Activated naive CD4-positive, alpha-beta T cell treated with anti-CD3 and anti-CD28 coated beads, Interleukin-2, amount 50 U/mL, for 24 hours (primary cell): ENCODE results near the gene STAMBPL1.
A peak's percentile ranks its signal among the peaks of the same experiment; 100 is the strongest.
"Not testable (repeated sequence)": the region's sequence is repeated elsewhere in the genome, so short reads cannot be mapped to it uniquely, and the experiment has no call there.

Experiments used
- H3K27ac Mint-ChIP-seq: one replicate; pipeline ENCODE4 v1.8.0; 2021; ENCODE audit warnings: mild to moderate bottlenecking, mixed read lengths
- H3K27me3 Mint-ChIP-seq: one replicate; pipeline ENCODE4 v1.8.0; 2021; ENCODE audit warnings: mixed read lengths
- H3K36me3 Mint-ChIP-seq: one replicate; pipeline ENCODE4 v1.8.0; 2021; ENCODE audit warnings: mixed read lengths
- H3K4me1 Mint-ChIP-seq: one replicate; pipeline ENCODE4 v1.8.0; 2021; ENCODE audit warnings: mixed read lengths
- H3K4me3 Mint-ChIP-seq: one replicate; pipeline ENCODE4 v1.8.0; 2021; ENCODE audit warnings: mild to moderate bottlenecking, mixed read lengths
- H3K9me3 Mint-ChIP-seq: one replicate; pipeline ENCODE4 v1.8.0; 2021; ENCODE audit warnings: mixed read lengths

STAMBPL1 gene

DNA sequence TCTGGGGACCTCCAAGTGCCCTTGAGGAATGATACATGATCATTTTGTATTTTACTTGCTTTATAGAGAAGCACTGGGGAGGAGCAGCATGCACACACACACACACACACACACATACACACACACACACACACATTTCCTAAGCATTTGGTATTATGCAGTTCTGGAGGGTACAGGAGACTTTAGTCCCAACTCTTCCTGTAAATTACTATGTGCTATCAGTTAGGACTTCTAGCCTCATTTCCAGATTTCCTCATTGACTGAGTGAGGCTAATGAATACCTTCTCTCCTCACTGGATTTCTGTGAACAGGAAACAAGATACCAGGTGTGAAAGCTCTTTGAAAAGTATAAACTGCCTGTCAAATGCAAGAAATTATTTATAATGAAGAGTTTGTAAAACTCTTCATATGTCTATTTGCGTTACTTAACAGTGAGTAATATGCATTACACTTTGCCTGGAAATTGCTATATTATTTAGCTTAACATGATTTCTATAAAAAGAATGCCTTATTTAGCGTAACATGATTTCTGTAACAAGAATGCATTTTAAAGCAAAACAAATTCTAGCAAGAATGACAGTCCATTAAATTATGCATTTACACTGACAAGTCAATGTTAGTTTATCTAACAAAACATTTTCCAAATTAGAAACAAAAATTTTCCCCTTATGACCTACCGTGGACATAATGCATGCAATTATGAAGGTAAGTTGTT lies 38.3 kb downstream of the STAMBPL1 start:
- Mint-ChIP-seq H3K27ac (no peak overlapping the region), H3K27me3 (no peaks in the 10 kb centered on the region), H3K36me3 (no peaks in the 10 kb centered on the region), H3K9me3 (no peaks in the 10 kb centered on the region), H3K4me3 (no peak overlapping the region), H3K4me1 (no peaks in the 10 kb centered on the region)

DNA sequence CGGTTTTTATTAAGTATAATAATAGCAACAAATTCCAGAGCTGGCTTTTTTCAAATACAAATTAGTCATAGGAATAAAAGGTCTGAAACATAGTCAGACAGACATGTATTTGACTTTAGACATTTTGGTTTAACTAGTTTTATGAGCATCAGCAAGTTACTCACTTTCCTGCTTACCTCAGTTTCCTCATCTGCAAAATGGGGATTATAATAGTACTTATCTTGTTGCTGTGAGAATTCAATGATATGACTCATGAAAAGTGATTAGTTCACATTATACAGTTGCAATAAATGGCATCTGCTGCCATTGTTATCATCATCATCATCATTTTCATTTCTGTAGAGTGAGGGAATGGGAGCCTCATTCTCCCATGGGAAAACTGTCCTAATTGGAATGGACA lies 39.0 kb downstream of the STAMBPL1 start:
- no peaks in the 10 kb centered on the region for H3K4me1 Mint-ChIP-seq
- no peaks in the 10 kb centered on the region for H3K9me3 Mint-ChIP-seq
- H3K27ac Mint-ChIP-seq: no peak overlapping the region
- no peaks in the 10 kb centered on the region for H3K27me3 Mint-ChIP-seq
- H3K36me3 Mint-ChIP-seq: peaks cover 3% of the 10 kb centered on the region
- H3K4me3 Mint-ChIP-seq: no peak overlapping the region

DNA sequence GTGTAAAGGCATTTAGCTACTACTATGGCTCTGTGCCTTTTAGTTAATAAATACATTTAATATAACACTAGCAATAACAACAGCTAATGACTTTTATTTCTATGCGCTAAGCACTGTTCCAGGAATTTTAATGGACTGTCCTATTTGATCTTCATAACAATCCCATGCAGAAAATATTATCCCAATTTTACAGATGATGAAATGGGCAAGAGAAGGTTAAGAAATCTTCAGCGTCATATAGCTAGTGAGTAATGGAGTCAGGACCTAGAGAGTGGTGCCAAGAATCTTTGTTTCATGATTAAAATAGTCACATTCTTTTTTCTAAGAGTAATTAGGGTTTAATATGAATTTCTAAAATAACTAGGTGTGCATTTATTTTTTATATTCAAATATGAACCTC lies 40.2 kb downstream of the STAMBPL1 start:
- no peak overlapping the region for H3K27ac Mint-ChIP-seq
- H3K9me3 Mint-ChIP-seq: no peaks in the 10 kb centered on the region
- H3K36me3 Mint-ChIP-seq: peaks cover 6% of the 10 kb centered on the region
- peaks cover 4% of the 10 kb centered on the region for H3K4me1 Mint-ChIP-seq
- H3K4me3 Mint-ChIP-seq: no peak overlapping the region
- H3K27me3 Mint-ChIP-seq: no peaks in the 10 kb centered on the region

DNA sequence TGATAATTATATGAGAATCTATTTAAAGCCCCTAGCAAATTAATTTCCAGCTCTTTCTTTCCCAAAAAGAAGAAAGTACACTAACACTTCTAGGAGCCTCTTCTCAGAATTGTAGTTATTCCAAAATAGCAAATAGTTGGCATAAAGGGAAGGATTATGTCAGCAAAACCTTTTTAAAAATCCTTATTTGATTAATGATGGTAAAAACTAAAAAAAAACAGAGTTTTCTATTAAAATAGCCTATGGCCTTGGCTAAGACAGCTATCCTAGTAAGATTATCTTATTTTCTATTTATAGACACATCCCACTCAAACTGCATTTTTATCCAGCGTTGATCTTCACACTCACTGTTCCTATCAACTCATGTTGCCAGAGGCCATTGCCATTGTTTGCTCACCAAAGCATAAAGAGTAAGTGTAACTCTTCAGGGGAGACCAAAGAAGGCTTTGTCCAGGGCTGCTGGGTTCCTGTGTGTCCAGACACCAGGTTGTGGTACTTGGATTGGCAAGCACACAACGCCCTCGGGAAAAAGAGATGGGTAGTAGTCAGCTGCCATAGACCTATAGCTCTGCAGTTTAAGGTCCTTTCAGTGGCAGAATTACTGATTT lies 41.0 kb downstream of the STAMBPL1 start:
- no peaks in the 10 kb centered on the region for H3K9me3 Mint-ChIP-seq
- peak overlapping the region; percentile 15 for H3K27ac Mint-ChIP-seq
- H3K36me3 Mint-ChIP-seq: peaks cover 6% of the 10 kb centered on the region
- no peaks in the 10 kb centered on the region for H3K27me3 Mint-ChIP-seq
- no peak overlapping the region for H3K4me3 Mint-ChIP-seq
- H3K4me1 Mint-ChIP-seq: peaks cover 4% of the 10 kb centered on the region

DNA sequence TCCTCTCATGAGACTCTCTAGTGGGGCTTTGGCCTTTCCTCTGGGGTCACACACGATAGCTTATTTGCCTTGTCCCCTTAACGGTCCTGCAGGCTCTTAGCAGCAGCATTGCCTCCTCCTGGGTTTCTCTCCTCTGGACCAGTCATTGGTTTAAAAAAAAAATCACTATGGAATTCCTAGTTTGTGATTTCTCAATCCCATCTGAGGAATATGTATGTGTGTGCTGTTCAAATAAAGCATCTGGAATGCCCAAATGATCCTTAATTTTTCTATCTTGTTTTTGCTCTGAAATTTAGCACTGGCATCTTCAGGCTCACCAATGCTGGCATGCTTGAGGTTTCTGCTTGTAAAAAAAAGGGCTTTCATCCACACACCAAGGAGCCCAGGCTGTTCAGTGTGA lies 42.0 kb downstream of the STAMBPL1 start:
- Mint-ChIP-seq H3K36me3 (peaks cover 6% of the 10 kb centered on the region), H3K4me3 (no peak overlapping the region), H3K9me3 (no peaks in the 10 kb centered on the region), H3K27ac (no peak overlapping the region), H3K27me3 (no peaks in the 10 kb centered on the region), H3K4me1 (peaks cover 4% of the 10 kb centered on the region)

DNA sequence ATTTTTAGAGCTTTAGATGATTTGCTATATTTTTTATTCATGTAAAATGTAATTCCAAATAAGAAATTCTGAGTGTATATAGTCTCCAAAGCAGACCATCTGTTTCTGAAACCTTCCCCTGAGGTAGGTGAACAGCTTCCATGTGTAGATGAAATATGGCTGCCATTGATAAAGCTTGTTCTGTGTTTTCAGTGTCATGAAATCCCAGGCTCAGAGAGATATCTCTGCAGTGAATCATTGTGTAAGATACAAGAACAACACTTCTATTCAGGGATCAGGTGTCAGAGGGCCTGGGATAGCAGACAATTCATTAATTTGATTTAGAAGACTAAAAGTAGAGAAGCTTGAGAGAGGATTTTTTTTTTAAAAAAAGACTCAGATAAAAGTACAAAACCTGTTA lies 43.5 kb downstream of the STAMBPL1 start:
- Mint-ChIP-seq H3K4me3 (no peak overlapping the region), H3K27ac (no peak overlapping the region), H3K36me3 (peaks cover 8% of the 10 kb centered on the region), H3K4me1 (peaks cover 4% of the 10 kb centered on the region), H3K9me3 (no peaks in the 10 kb centered on the region), H3K27me3 (no peaks in the 10 kb centered on the region)

DNA sequence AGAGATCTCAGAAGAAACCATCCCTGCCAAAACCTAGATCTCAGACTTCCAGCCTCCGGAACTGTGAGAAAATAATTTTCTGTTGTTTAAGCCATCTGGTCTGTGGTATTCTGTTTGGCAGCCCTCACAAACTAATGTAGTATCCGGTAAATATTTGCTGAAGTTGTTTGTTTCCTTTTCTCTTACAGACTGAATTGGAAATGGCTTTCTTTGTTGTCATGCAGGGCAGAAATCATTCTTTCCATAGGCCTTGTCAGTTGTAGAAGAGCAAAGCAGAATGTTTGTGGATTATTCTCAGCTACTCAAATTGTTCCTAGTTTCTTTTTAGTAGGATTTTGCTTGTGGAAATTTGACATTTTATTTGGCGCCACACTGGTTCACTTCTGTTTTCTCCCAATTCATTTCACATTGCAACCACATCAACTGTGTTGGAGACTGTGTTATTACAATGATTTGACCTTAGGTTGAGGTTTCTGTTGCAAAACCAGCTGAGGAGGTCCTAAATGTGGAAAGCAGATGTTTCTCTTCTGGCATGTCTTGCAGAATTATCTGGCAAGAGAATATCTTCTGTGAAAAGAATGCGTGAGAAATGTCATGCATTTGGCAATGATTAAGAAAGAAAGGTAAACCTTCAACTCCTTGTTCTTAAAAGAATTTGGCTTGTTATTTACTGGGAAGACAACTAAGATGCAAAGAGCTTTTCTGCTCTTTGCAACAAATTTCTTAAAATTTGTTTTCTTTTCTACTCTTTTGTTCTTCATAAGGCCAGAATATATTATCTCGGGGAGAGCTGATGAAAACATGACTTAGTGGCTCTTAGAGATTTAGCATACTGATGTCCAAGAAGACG lies 46.7 kb downstream of the STAMBPL1 start:
- no peaks in the 10 kb centered on the region for H3K9me3 Mint-ChIP-seq
- no peaks in the 10 kb centered on the region for H3K27me3 Mint-ChIP-seq
- H3K27ac Mint-ChIP-seq: no peak overlapping the region
- peaks cover 12% of the 10 kb centered on the region for H3K4me1 Mint-ChIP-seq
- H3K36me3 Mint-ChIP-seq: peaks cover 10% of the 10 kb centered on the region
- no peak overlapping the region for H3K4me3 Mint-ChIP-seq

DNA sequence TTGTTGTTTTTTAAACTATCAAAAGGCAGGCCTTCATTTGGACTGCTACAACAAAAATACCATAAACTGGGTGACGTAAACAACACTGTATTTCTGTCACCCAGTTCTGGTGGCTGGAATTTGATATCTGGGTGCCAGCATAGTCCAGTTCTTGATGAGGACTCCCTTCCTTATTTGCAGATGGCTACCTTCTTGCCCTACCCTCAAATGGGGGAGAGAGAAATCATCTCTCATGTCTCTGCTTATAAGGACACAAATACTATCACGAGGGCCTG lies 47.3 kb downstream of the STAMBPL1 start:
- peaks cover 12% of the 10 kb centered on the region for H3K4me1 Mint-ChIP-seq
- no peaks in the 10 kb centered on the region for H3K9me3 Mint-ChIP-seq
- H3K36me3 Mint-ChIP-seq: peaks cover 10% of the 10 kb centered on the region
- no peaks in the 10 kb centered on the region for H3K27me3 Mint-ChIP-seq
- no peak overlapping the region for H3K27ac Mint-ChIP-seq
- no peak overlapping the region for H3K4me3 Mint-ChIP-seq

DNA sequence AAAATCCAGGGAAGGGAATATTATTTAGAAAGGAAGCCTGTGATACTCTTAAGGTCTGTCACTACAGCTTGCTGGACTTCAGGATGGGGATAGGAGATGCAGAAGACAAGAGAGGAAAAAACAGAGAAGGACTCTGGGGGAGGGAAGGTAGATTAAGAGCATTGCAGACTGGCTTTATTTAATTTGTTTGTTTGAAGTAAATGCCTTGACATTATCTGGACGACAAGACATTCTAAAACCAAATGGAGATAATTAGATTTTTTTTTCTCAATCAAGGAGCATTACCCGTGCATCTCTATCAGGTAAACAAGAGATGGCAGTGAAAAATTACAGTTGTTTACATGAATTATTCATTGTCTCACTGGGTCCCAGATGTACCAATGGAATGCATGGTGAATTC lies 48.2 kb downstream of the STAMBPL1 start:
- Mint-ChIP-seq H3K27me3 (no peaks in the 10 kb centered on the region), H3K27ac (peak overlapping the region; percentile 47), H3K36me3 (peaks cover 10% of the 10 kb centered on the region), H3K4me1 (peaks cover 12% of the 10 kb centered on the region), H3K4me3 (no peak overlapping the region), H3K9me3 (no peaks in the 10 kb centered on the region)

DNA sequence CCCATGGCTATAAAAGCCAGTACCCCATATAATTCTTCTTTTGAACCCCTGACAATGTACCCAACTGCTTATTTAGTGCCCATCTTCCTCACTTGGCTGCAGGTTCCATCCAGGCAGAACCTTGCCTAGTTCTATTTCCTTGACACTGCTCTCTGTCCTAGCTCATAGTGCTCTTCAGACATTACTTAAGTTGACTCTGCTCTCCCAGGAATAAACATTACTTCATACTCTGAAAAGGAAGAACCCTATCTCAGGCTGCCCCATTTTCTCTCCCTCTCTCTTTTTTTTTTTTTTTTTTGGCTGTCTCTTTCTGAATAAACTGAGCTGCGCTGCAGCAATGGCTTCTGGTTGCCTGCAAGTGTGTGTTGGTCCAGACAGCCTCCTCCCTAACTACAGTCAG lies 51.5 kb downstream of the STAMBPL1 start:
- H3K4me3 Mint-ChIP-seq: no peak overlapping the region
- no peaks in the 10 kb centered on the region for H3K9me3 Mint-ChIP-seq
- H3K27ac Mint-ChIP-seq: peak overlapping the region; percentile 9
- peaks cover 4% of the 10 kb centered on the region for H3K36me3 Mint-ChIP-seq
- peaks cover 18% of the 10 kb centered on the region for H3K4me1 Mint-ChIP-seq
- H3K27me3 Mint-ChIP-seq: no peaks in the 10 kb centered on the region

DNA sequence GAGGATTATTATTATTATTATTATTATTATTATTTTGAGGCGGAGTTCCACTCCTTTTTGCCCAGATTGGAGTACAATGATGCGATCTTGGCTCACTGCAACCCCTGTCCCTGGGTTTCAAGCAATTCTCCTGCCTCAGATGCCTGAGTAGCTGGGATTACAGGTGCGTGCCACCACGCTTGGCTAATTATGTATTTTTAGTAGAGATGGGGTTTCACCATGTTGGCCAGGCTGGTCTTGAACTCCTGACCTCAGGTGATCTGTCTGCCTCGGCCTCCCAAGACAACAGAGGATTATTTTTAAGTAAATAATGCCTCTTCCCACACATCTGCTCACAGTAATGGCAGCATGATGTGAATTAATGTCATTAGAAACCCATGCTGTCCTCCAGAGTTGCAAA lies 52.0 kb downstream of the STAMBPL1 start:
- H3K9me3 Mint-ChIP-seq, H3K36me3 Mint-ChIP-seq, H3K27me3 Mint-ChIP-seq, H3K4me3 Mint-ChIP-seq, H3K27ac Mint-ChIP-seq: not testable (repeated sequence)
- H3K4me1 Mint-ChIP-seq: peaks cover 18% of the 10 kb centered on the region

DNA sequence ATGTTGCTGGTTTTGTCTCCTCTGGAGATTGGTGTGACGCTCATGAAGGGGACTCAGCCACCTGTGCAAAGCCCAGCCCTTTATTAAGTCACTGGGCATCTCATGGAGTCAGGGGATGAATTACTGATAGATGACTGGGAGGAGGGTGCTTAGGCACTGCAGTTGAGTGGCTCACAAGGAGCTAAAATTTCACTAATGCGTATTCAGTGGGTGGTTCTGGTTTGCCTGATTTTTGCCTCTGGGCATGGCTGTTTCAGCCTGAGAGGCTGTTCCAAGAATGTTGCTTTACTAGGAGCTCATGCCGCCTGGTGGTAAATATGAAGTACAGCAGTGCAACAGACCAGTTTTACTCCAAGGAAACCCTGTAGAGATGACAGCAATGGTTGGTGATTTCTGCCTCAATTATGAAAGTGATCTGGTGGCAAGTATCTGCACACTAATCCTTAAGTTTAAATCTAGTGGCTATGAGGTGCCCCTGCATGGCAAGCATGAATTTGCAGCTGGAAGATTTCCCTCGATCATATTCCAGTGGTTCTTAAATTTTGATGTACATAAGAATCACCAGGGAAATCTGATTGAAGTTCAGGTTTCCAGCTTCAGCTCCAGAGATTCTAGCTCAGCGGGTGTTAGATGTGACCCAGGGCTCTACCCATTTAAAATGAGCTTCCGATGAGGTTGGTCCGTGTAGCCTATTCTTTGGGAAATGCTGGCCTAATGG lies 52.7 kb downstream of the STAMBPL1 start:
- no peak overlapping the region for H3K27ac Mint-ChIP-seq
- no peak overlapping the region for H3K4me3 Mint-ChIP-seq
- H3K27me3 Mint-ChIP-seq: no peaks in the 10 kb centered on the region
- peaks cover 4% of the 10 kb centered on the region for H3K36me3 Mint-ChIP-seq
- peaks cover 18% of the 10 kb centered on the region for H3K4me1 Mint-ChIP-seq
- no peaks in the 10 kb centered on the region for H3K9me3 Mint-ChIP-seq

DNA sequence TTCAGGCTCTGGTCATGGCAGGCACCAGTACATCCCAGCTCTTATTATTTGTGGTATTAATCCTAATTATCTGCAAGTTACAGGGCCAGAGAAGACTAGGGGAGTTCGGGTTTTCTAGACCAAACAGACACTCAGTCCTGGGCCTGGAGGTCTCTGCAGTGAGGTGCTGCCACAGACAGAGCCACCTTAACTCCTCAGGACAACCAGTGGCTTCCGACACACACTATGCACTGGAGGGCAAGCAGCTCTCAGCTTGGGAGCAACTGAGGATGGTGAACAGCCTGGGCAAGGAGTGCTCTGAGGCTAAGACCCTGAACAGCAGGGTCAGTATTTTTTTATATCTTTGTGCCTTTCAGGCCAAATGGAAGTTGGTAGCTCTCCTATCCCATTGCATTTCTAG lies 53.5 kb downstream of the STAMBPL1 start:
- Mint-ChIP-seq H3K27ac (no peak overlapping the region), H3K4me1 (peaks cover 18% of the 10 kb centered on the region), H3K36me3 (peaks cover 2% of the 10 kb centered on the region), H3K27me3 (no peaks in the 10 kb centered on the region), H3K9me3 (no peaks in the 10 kb centered on the region), H3K4me3 (no peak overlapping the region)

DNA sequence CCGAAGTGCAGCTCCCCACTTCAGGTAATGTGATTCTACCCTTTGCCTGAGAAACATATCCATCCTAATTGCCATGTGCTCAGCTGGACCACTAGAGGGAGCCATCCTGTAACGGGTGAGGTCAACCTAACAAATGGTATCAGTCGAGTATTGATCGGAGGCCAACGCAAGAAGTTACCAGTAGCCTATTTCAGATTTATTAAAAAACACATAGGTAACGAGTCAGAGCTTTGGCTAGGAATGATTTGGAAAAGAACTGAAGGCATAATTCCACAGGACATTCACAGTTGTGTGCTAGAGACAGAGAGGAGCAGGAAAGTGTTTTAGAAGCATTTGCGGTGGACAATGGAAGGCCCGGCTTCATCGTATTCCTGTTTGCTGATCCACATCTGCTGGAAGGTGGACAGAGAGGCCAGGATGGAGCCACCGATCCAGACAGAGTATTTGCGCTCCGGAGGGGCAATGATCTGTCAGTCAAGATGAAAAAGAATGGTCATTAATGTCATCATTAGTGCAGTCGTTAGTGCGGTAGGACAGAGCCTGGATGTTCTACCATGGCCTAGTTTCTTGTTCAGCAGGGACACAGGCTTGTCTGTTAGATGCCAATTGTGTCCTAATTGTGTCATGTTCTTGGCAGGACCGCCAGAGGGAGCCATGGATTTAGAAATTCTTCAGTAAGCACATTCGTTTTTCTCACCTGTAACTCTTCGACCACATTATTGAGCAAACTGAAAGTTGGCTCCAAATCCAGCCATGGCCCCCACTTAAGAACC lies 55.0 kb downstream of the STAMBPL1 start:
- H3K27me3 Mint-ChIP-seq: no peaks in the 10 kb centered on the region
- no peaks in the 10 kb centered on the region for H3K36me3 Mint-ChIP-seq
- no peaks in the 10 kb centered on the region for H3K9me3 Mint-ChIP-seq
- peak overlapping the region; percentile 55 for H3K4me3 Mint-ChIP-seq
- peaks cover 16% of the 10 kb centered on the region for H3K4me1 Mint-ChIP-seq
- H3K27ac Mint-ChIP-seq: peak overlapping the region; percentile 56

DNA sequence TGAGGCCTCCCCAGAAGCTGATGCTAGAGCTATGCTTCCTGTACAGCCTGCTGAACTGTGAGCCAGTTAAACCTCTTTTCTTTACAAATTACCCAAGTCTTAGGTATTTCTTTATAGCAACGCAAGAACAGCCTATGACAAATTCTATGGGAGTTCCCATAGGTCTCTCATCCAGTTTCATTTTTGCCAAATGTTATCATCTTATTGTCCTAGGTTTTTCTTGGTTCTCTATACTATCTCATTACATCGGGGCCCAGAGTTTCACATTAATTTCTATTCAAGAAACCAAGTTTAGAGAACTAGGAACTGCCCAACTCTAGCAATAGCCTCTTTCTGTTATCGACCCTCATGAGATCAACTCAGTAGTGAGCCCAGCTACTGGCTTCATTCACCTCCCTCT lies 56.6 kb downstream of the STAMBPL1 start:
- Mint-ChIP-seq H3K27ac (no peak overlapping the region), H3K9me3 (no peaks in the 10 kb centered on the region)

More for the DNA sequence above, 56.6 kb downstream of the STAMBPL1 start:
- Mint-ChIP-seq H3K4me1 (peaks cover 10% of the 10 kb centered on the region), H3K4me3 (no peak overlapping the region), H3K27me3 (no peaks in the 10 kb centered on the region), H3K36me3 (no peaks in the 10 kb centered on the region)
